Activated naive CD8-positive, alpha-beta T cell treated with anti-CD3 and anti-CD28 coated beads, Interleukin-2, amount 50 U/mL, for 24 hours (primary cell): Measurements from ENCODE around the gene RIOX2.

ENCODE experiments used
- ATAC-seq: fragments of 150-1000 bp; cut with Tn5 transposase; one replicate; pipeline ENCODE4 v1.10.0; 2021
- DNase-seq: peaks from one replicate; pipeline ENCODE4 v3.0.0; 2021
- H3K27ac Mint-ChIP-seq: one replicate; pipeline ENCODE4 v1.8.0; 2021; ENCODE audit warnings: mild to moderate bottlenecking, mixed read lengths
- H3K27me3 Mint-ChIP-seq: one replicate; pipeline ENCODE4 v1.8.0; 2021; ENCODE audit warnings: mixed read lengths
- H3K36me3 Mint-ChIP-seq: one replicate; pipeline ENCODE4 v1.8.0; 2021; ENCODE audit warnings: low read depth, mixed read lengths
- H3K4me1 Mint-ChIP-seq: one replicate; pipeline ENCODE4 v1.8.0; 2021; ENCODE audit warnings: mixed read lengths
- H3K4me3 Mint-ChIP-seq: one replicate; pipeline ENCODE4 v1.8.0; 2021; ENCODE audit warnings: mild to moderate bottlenecking, moderate library complexity, mixed read lengths
- H3K9me3 Mint-ChIP-seq: one replicate; pipeline ENCODE4 v1.8.0; 2021; ENCODE audit warnings: mixed read lengths

The RIOX2 gene

DNA sequence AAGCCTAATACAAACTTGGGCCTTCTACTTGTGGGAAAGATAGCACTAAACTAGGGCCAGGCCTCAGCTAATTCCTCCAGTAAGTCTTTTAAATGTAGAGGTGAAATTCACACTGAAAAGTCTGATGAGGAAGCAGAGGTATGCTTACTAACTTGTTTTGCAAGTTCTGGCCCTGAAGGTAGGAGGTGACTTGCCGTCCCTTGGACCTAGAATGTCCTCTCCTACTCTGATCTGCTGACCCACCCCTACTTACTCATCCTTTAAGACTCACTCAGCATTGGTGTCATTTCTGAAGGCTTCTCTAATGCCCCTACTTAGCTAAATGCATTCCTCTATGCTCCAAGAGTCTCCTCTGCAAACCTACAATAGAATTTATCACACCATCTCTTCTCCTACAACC lies 19.4 kb downstream of the RIOX2 start:
- Mint-ChIP-seq H3K4me3 (no peak overlapping the region), H3K4me1 (no peaks in the 10 kb centered on the region), H3K36me3 (peaks cover 61% of the 10 kb centered on the region), H3K9me3 (no peaks in the 10 kb centered on the region), H3K27me3 (no peaks in the 10 kb centered on the region), H3K27ac (no peak overlapping the region)
- DNase-seq (no peak), ATAC-seq (no peak)

DNA sequence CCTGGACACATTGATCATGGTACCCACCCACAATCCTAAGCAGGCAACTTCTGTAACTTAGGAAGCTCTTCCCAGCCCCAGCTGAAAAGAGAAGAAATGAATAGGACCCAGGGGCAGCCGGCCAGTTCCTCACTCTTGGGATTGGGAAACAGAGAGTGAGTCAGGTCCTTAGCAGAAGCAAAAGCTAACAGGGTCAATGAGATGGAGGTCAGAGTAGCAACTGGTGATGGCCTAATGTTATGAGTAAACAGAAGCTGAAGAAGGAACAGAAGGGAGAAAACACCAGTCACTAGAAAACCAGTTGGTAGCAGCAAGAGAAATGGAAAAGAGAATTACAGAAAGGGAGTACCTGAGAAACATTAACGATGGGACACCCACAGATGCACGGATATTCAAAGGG lies 20.0 kb downstream of the RIOX2 start:
- H3K27ac Mint-ChIP-seq = no peak overlapping the region
- no peak overlapping the region for H3K4me3 Mint-ChIP-seq
- no peaks in the 10 kb centered on the region for H3K9me3 Mint-ChIP-seq
- DNase-seq (no peak), ATAC-seq (no peak)
- no peaks in the 10 kb centered on the region for H3K4me1 Mint-ChIP-seq
- H3K36me3 Mint-ChIP-seq = peaks cover 61% of the 10 kb centered on the region
- H3K27me3 Mint-ChIP-seq = no peaks in the 10 kb centered on the region

DNA sequence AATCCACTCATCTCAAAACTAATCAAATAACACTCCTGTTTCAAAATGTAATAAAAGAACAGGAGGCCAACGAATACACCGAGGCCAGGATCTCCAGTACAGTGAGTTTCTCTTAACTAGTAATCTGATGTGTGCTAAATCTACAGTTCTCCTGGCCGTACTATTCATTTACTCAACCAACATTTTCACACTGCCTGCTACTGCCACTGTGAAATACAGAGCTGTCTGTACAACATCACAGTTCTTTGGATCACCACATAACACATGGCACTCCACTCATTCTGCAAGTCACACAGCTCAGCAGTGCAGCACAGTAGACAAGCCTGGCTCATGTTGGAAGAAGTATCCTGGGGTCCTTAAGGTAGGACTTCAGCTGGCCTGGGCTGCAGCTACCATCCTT lies 21.9 kb downstream of the RIOX2 start:
- Mint-ChIP-seq H3K4me1 (no peaks in the 10 kb centered on the region), H3K4me3 (no peak overlapping the region), H3K36me3 (peaks cover 62% of the 10 kb centered on the region), H3K27me3 (no peaks in the 10 kb centered on the region), H3K9me3 (no peaks in the 10 kb centered on the region), H3K27ac (no peak overlapping the region)
- ATAC-seq (no peak), DNase-seq (no peak)

DNA sequence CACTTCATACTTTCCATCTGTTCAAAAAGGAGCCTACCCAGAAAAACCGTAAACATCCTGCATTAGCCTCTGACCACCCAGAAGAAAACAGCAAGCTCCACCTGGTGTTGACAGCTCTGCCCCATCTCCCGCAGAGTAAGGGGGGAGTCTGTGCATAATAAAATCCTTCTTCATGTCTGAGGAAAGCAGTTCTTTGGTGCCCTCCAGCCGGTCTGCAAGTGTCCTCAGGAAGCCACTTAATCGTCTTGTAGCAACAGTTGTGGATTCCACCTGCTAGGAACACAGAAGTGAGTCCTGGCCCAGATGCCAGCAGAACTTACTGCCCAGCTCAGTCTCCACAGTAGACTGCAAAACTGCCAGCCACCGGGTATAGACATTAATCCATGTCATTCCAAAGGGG lies 22.5 kb downstream of the RIOX2 start:
- Mint-ChIP-seq H3K27me3 (no peaks in the 10 kb centered on the region), H3K36me3 (peaks cover 62% of the 10 kb centered on the region), H3K4me3 (no peak overlapping the region), H3K27ac (no peak overlapping the region), H3K4me1 (no peaks in the 10 kb centered on the region), H3K9me3 (no peaks in the 10 kb centered on the region)
- no peak for ATAC-seq
- no peak for DNase-seq

DNA sequence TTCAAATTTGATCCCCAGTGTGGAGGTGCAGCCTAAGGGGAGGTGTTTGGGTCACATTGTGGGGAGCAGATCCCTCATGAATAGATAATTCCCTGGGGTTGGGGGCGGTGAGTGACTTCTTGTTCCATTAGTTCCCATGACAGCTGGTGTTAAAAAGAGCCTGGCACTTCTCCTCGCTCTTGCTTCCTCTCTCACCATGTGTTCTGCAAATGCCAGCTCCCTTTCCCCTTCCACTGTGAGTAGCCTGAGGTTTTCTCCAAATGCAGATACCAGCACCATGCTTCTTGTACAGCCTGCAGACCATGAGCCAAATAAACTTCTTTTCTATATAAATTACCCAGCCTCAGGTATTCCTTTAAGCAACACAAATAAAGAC lies 23.1 kb downstream of the RIOX2 start:
- no peak for DNase-seq
- H3K4me3 Mint-ChIP-seq = no peak overlapping the region
- no peaks in the 10 kb centered on the region for H3K9me3 Mint-ChIP-seq
- H3K36me3 Mint-ChIP-seq = peaks cover 59% of the 10 kb centered on the region
- no peak overlapping the region for H3K27ac Mint-ChIP-seq
- no peaks in the 10 kb centered on the region for H3K27me3 Mint-ChIP-seq
- no peak for ATAC-seq
- H3K4me1 Mint-ChIP-seq = no peaks in the 10 kb centered on the region

DNA sequence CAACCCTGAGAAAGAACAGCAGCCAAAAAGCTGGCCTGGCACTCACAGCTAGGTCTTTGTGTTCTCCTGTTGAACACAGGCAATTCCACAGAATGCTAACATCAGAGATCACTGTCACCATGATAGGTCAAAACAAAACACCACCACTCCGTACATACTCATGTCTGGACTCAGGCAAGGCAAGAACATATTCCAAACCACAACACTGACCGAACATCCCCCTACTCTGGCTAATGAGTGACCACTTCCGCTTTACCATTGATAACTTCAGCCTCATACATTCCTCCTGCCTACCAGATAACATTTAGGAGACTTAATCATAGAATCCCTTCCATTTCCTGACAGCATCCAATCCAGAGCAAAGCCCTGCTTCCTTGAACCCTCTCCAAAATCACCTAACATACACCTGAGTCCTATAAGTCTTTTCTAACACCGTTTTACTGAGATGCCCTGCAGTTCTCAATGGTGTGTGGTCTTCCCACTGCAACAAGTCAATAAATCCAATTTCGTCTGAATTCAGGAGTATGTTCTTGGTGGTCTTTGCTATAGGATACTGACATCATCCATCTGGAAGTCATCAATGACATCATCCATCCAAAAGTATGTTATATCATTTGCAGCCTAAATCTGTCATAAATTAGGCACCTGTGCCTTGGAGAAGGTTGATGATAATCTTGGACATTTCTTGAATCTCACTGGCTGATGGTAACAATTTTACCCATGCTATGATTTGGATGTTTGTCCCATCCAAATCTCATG lies 23.7 kb downstream of the RIOX2 start:
- ATAC-seq (no peak), DNase-seq (no peak)
- Mint-ChIP-seq H3K36me3 (peaks cover 61% of the 10 kb centered on the region), H3K9me3 (no peaks in the 10 kb centered on the region), H3K4me3 (no peak overlapping the region), H3K27me3 (no peaks in the 10 kb centered on the region), H3K27ac (no peak overlapping the region), H3K4me1 (no peaks in the 10 kb centered on the region)

DNA sequence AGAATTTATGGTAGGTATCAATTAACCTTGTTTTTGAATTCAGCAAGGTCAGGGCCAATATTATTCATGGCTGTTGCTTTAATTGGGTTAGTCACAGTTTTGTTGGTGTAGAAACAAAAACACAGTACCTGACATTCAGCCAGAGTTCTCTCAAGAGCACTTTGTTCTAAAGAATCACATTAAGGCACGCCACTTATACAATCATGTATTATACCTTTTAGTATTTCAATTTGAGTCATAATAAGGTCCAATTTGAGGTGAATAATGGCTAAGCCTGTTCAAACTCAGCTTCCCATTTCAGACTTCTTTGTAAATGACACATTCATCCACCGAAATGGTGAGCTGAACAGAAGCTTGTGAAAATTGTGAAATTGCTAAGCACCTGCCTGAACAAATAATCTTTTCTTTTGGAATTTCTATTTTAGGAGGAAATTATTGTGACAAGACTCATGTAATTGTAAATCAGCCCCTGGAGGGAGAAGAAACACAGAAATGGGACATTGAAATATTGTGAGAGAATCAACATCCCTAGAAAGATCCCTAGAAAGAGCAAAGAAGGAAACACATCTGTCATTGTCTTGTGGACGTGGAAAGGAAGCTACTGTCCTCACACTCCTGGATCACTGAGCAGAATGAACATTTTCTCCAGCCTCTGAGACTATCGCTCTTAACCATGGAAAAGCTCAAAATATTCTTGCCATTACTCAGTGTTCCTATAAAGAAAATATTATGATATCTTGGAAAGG lies 29.3 kb downstream of the RIOX2 start:
- Mint-ChIP-seq H3K27ac (no peak overlapping the region), H3K4me1 (peaks cover 3% of the 10 kb centered on the region), H3K4me3 (no peak overlapping the region), H3K9me3 (no peaks in the 10 kb centered on the region), H3K36me3 (peaks cover 40% of the 10 kb centered on the region), H3K27me3 (no peaks in the 10 kb centered on the region)
- ATAC-seq = no peak
- DNase-seq = no peak

DNA sequence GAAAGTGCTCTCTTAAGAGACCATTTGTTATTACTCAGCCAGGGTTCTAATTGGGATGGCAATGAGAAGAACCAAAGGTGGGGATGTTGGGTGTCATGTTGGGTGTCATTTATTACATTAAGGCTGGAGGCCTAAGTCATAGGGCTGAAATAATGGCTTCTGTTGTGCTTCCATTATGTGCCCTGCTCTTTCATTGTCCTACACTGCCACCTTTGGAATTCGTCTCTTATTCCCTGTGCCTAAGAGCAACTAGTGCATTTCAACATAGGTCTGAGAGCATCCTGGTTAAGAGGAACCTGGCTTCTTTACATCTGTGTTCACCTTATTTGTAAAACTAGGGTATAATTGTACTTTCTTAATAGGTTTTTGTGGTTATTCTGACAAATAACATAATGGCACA lies 32.2 kb downstream of the RIOX2 start:
- Mint-ChIP-seq H3K4me1 (peaks cover 10% of the 10 kb centered on the region), H3K36me3 (peaks cover 29% of the 10 kb centered on the region), H3K9me3 (no peaks in the 10 kb centered on the region), H3K4me3 (no peak overlapping the region), H3K27ac (no peak overlapping the region), H3K27me3 (no peaks in the 10 kb centered on the region)
- ATAC-seq (no peak), DNase-seq (no peak)

DNA sequence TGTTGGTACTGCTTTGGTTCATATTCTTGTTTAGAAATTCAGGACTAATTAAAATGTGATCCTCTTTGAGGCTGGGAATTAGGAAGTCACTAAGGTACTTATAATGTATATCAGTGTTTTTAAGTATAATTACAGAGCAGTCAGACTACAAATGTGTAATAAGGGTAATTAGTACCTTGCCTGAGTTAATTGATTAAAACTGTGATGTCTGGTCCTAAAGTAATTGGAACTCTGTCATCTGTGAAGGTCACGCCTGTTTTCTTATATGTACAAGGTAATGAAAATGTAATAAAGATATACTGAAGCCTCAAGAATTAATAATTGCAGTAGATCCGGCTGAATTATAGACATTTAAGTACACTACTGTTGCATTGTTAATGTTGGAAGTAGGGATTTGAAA lies 32.8 kb downstream of the RIOX2 start:
- H3K36me3 Mint-ChIP-seq = peaks cover 26% of the 10 kb centered on the region
- no peak overlapping the region for H3K4me3 Mint-ChIP-seq
- DNase-seq (no peak), ATAC-seq (no peak)
- no peaks in the 10 kb centered on the region for H3K27me3 Mint-ChIP-seq
- peaks cover 13% of the 10 kb centered on the region for H3K4me1 Mint-ChIP-seq
- no peaks in the 10 kb centered on the region for H3K9me3 Mint-ChIP-seq
- H3K27ac Mint-ChIP-seq = no peak overlapping the region

DNA sequence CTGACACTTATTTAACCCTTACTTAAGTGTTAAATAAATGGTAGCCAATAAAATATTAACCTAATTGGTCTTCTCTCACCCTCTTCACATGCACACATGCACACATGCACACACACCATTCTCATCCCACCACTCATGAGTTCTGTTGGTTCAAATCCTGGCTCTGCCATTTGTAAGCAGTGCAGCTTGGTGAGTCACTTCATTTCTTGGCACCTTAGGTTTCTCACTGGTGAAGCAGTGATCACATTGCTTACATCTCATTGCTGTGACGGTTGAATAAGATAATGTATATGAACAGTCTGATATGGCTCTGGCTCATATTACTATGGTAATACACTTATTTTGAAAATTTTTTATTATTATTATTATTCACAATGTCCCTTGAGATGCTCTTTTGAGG lies 33.8 kb downstream of the RIOX2 start:
- H3K4me3 Mint-ChIP-seq = no peak overlapping the region
- peaks cover 18% of the 10 kb centered on the region for H3K36me3 Mint-ChIP-seq
- peak; percentile 21 for ATAC-seq
- H3K4me1 Mint-ChIP-seq = peaks cover 13% of the 10 kb centered on the region
- no peak overlapping the region for H3K27ac Mint-ChIP-seq
- no peaks in the 10 kb centered on the region for H3K9me3 Mint-ChIP-seq
- no peak for DNase-seq
- H3K27me3 Mint-ChIP-seq = no peaks in the 10 kb centered on the region

DNA sequence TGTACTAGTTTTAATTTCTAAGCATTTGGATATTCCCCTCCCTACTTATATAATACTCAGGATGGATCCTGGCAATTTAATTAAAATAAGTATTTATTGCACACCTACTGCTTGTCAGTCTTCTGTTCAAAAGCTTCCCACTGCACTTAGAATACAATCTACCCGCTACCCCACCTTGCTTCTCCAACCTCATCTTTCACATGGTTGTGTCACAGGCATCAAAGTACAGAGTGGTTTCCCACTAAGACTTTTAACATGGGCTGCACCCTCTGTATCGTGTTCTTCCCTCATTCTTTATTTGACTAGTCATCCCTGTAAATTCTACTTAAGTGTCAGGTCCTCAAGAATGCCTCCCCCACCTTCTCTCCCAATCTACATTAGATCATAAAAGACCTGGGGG lies 35.0 kb downstream of the RIOX2 start:
- H3K27me3 Mint-ChIP-seq = no peaks in the 10 kb centered on the region
- no peaks in the 10 kb centered on the region for H3K9me3 Mint-ChIP-seq
- H3K27ac Mint-ChIP-seq = no peak overlapping the region
- peaks cover 11% of the 10 kb centered on the region for H3K4me1 Mint-ChIP-seq
- DNase-seq = no peak
- no peak overlapping the region for H3K4me3 Mint-ChIP-seq
- no peak for ATAC-seq
- peaks cover 12% of the 10 kb centered on the region for H3K36me3 Mint-ChIP-seq

DNA sequence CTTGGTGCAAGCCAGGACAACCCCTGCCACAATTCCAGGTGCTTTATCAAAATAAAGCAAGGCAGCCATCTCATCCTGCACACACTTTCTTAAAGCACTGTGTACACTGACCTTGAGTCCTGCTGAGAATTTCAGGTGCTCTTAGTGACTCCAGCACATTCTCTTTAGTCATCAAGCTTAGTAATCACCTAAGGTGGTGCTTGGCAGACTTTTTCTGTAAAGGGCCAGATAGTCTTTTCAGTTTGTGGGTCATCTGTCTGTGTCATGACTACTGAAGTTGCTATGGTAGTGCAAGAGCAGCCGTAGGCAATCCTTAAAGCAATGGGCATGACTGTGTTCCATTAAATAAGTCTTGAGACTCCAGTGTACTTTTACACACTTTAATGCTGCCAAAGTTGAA lies 36.4 kb downstream of the RIOX2 start:
- no peaks in the 10 kb centered on the region for H3K27me3 Mint-ChIP-seq
- no peak overlapping the region for H3K27ac Mint-ChIP-seq
- DNase-seq = no peak
- peaks cover 14% of the 10 kb centered on the region for H3K36me3 Mint-ChIP-seq
- ATAC-seq = peak; percentile 31
- H3K4me3 Mint-ChIP-seq = no peak overlapping the region
- H3K4me1 Mint-ChIP-seq = peaks cover 11% of the 10 kb centered on the region
- no peaks in the 10 kb centered on the region for H3K9me3 Mint-ChIP-seq

DNA sequence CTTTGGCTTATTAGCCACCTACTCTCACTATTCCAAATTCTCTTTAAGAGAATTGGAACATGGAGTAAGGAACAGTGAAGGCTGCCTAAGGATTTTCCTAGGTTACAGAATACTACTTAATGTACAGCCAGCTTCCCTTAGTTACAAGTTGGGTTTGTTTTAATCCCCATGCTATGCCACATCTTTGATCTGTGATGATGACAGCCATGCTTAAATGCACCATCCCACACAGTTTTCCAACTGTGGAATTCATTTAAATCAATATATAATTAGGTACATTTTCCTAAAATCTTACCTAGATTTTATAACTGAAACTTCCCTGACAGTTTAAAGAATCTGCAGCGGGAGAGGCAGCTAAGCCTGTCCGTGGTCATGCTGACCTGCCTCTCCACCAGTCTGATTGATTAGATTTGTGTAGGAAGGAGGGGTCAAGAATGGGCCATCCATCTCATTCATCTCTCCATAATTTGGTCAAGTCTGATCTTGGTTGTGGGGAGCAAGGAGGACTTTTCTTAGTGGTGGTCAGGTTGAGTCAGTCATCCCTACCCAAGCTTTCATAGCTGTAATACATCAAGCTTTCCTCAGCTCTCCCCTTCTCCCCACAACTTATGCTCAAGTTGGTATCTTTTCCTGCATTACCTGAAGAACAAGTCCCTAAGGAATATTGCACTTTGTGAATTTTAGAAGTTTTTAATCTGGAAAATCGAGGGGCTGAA lies 37.1 kb downstream of the RIOX2 start:
- ATAC-seq (peak; percentile 39), DNase-seq (no peak)
- Mint-ChIP-seq H3K4me3 (no peak overlapping the region), H3K27me3 (no peaks in the 10 kb centered on the region), H3K9me3 (no peaks in the 10 kb centered on the region), H3K36me3 (peaks cover 11% of the 10 kb centered on the region), H3K27ac (no peak overlapping the region), H3K4me1 (peaks cover 11% of the 10 kb centered on the region)

DNA sequence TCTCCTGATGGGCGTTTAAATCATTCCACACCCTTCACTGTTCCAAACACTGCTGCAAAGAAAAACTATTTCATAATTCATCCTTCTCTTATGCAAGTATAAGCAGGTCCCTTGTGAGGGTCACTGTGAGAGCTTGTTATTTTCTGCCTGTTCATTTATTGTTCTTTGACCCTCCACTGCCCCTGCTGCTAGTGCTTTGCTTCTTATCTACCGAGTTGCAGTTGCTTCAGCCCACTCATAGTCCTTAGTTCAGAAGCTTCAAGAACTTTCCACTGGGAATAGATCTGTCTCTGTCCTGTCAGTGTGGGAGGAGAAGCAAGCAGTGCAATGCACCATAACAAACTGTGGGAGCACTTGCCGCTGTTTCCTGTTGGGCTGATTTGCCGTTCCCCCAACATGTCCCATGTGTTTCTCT lies 39.8 kb downstream of the RIOX2 start:
- no peak for DNase-seq
- Mint-ChIP-seq H3K36me3 (peaks cover 8% of the 10 kb centered on the region), H3K9me3 (no peaks in the 10 kb centered on the region), H3K4me1 (peaks cover 9% of the 10 kb centered on the region), H3K27me3 (no peaks in the 10 kb centered on the region), H3K27ac (no peak overlapping the region), H3K4me3 (no peak overlapping the region)
- ATAC-seq = no peak

DNA sequence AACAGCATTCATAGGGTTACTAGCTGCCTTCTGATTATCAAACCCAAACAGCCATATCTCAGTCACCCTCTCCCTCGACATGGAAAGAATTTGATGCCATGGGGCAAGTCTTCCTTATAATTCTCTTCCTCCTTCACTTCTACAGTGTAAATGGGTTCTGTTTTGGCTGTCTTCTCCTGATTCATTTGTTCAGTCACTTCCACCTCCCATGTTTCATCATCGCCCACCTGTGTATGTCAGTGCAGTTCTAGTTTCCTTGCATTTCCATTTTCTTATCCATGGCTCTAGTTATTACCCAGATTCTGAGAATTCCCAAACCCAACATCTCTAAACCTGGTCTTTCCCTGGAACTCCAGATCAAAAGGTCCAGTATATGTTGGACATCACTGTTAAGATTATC lies 41.0 kb downstream of the RIOX2 start:
- no peak overlapping the region for H3K4me3 Mint-ChIP-seq
- peaks cover 9% of the 10 kb centered on the region for H3K4me1 Mint-ChIP-seq
- ATAC-seq (no peak), DNase-seq (no peak)
- H3K36me3 Mint-ChIP-seq = peaks cover 8% of the 10 kb centered on the region
- H3K27me3 Mint-ChIP-seq = no peaks in the 10 kb centered on the region
- no peaks in the 10 kb centered on the region for H3K9me3 Mint-ChIP-seq
- no peak overlapping the region for H3K27ac Mint-ChIP-seq
